HCT116 (cell line): Measurements from ENCODE around the gene DENND4A.

ENCODE experiments used
- CTCF ChIP-seq, 3 experiments: fragments of 200-600 bp in 1 of 3; sonication (generic) in 1 of 3; IDR thresholded peaks in 2 of 3; conservative IDR thresholded peaks in 1 of 3; 2 replicates each; pipeline ENCODE4 v1.5.1; 2012 to 2017; ENCODE audit warnings: low read depth in 2 of 3, low read length in 2 of 3, antibody characterized with exemption in 1 of 3, borderline replicate concordance in 1 of 3, control low read depth in 1 of 3, mild to moderate bottlenecking in 1 of 3, mixed read lengths in 1 of 3, mixed run types in 1 of 3, moderate library complexity in 1 of 3; ENCODE audit not compliant: insufficient read depth in 1 of 3
- ELF1 ChIP-seq: IDR thresholded peaks from 2 replicates; pipeline ENCODE4 v1.6.1; 2012; ENCODE audit warnings: low read depth, borderline replicate concordance
- MAX ChIP-seq: IDR thresholded peaks from 2 replicates; pipeline ENCODE4 v1.6.1; 2012
- POLR2A ChIP-seq: IDR thresholded peaks from 2 replicates; pipeline ENCODE4 v1.7.0; 2011; ENCODE audit warnings: borderline replicate concordance; ENCODE audit not compliant: insufficient read depth, insufficient read length; ENCODE audit errors: extremely low read depth

- TF ChIP-seq CTCF (IDR thresholded peaks at IDR 0.05 in 2 of 3, conservative IDR thresholded peaks at IDR 0.05 in 1 of 3; ENCODE audit: borderline replicate concordance in 1 of 3, insufficient read depth in 1 of 3, low read depth in 2 of 3, low read length in 2 of 3), result peak; percentile 45 to 68 (median 53); a peak in 5 of 6 replicates
- no peak for TF ChIP-seq ELF1
- TF ChIP-seq POLR2A, result no peak
- TF ChIP-seq MAX, result no peak
Observed at GRCh38 chr15:65829130-65829764, 37.2 kb upstream of the DENND4A start.
